Muscle layer of duodenum (tissue), 2 donors: ENCODE results near the gene DNAAF3.
"Not testable (repeated sequence)": the region's sequence is repeated elsewhere in the genome, so short reads cannot be mapped to it uniquely, and the experiment has no call there.

ENCODE experiments used
- H3K27ac ChIP-seq: one replicate; pipeline ENCODE4 v1.7.0; 2013; ENCODE audit warnings: mild to moderate bottlenecking, low read length
- H3K27me3 ChIP-seq: one replicate; pipeline ENCODE4 v1.7.0; 2013; ENCODE audit warnings: low read depth, mild to moderate bottlenecking, control low read depth, low read length
- H3K36me3 ChIP-seq, 2 donors: one replicate each; pipeline ENCODE4 v1.7.0; 2013; ENCODE audit warnings: low read length in 2 of 2, control low read depth in 1 of 2, mild to moderate bottlenecking in 1 of 2; ENCODE audit not compliant: insufficient read depth in 2 of 2, control insufficient read depth in 1 of 2
- H3K4me1 ChIP-seq, 2 donors: one replicate each; pipeline ENCODE4 v1.7.0; 2013; ENCODE audit warnings: low read length in 2 of 2, mild to moderate bottlenecking in 2 of 2, control low read depth in 1 of 2, moderate library complexity in 1 of 2; ENCODE audit not compliant: insufficient read depth in 2 of 2, control insufficient read depth in 1 of 2
- H3K4me3 ChIP-seq, 2 donors: one replicate each; pipeline ENCODE4 v1.7.0; 2013; ENCODE audit warnings: low read length in 2 of 2, low read depth in 1 of 2, mild to moderate bottlenecking in 1 of 2
- H3K9me3 ChIP-seq, 2 donors: one replicate each; pipeline ENCODE4 v1.7.0; 2013; ENCODE audit warnings: low read length in 2 of 2, control low read depth in 1 of 2, mild to moderate bottlenecking in 1 of 2; ENCODE audit not compliant: control insufficient read depth in 1 of 2
- donor health status: healthy.

DNAAF3 gene

DNA sequence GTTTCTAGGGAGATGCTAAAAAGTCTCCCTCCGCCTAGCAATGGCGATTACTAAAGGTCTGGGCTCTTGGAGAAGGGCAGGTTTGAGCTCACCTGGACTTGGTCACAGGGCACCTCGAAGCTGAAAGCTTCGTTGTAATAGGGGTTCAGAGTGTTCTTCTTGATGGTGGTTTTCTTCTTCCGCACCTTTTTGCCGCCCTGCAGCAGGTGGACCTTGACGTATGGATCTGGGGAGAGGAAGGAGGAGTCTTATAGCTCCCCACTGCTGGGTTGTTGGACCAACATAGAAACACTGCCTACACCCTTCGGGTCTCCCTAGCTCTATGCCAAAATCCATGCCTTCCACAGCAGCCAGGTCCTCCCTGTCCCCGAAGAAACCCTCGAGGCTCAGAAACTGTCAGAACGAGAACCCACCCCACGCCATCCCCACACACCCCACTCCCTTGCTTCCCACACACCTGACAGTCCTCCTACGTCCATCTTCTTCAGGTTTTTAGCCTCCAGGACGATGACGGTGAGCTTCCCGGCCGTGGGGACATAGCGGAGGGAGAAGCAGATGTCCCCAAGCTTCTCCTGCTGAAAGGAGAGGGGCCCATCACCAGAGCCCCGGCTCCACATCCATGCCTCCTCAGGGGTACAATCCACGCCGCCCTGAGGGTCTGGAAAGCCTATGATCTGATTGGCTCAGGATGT is 8.2 kb upstream of the DNAAF3 start:
- Histone ChIP-seq H3K27me3 (peaks cover 73% of the 10 kb centered on the region), H3K4me3 (peak overlapping the region in 1 of 2 donors; percentile 52), H3K9me3 (no peaks in the 10 kb centered on the region), H3K27ac (no peak overlapping the region), H3K4me1 (peaks cover 3 to 25% of the 10 kb centered on the region in 2 donors), H3K36me3 (no peaks in the 10 kb centered on the region)

DNA sequence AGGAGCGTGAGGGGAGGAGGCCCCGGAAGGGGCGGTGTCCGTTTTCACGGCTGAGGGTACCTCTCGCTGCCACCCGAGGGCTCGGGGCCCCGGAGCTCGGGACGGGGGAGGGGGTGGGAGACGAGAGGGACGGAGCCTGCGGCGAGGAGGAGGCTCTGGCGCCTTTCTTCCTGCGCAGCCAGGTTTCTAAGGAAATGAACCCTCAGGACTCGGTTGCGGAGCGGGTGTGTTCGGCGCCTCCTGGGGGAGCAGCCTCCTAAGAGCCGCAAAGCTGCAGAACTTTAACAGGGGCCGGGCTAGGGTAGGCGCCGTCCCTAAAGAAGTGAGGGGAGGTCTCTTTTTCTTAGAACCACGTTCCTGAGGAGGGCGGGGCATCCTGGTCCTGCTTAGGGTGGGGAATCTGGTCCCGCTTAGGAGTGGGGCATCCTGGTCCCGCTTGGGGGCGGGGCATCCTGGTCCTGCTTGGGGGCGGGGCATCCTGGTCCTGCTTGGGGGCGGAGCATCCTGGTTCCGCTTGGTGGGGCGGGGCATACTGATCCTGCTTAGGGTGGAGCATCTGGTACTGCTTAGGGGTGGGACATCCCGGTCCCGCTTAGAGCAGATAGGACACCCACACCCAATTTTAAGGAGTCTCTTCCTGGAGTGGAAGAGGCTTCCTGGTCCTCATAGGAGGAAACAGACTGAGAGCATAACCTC is 7.4 kb upstream of the DNAAF3 start:
- H3K36me3 ChIP-seq = no peaks in the 10 kb centered on the region
- peaks cover 0 to 18% of the 10 kb centered on the region in 2 donors for H3K4me1 ChIP-seq
- H3K27me3 ChIP-seq = peaks cover 69% of the 10 kb centered on the region
- peak overlapping the region; percentile 16 to 52 for H3K4me3 ChIP-seq
- H3K27ac ChIP-seq = no peak overlapping the region
- H3K9me3 ChIP-seq = no peaks in the 10 kb centered on the region

DNA sequence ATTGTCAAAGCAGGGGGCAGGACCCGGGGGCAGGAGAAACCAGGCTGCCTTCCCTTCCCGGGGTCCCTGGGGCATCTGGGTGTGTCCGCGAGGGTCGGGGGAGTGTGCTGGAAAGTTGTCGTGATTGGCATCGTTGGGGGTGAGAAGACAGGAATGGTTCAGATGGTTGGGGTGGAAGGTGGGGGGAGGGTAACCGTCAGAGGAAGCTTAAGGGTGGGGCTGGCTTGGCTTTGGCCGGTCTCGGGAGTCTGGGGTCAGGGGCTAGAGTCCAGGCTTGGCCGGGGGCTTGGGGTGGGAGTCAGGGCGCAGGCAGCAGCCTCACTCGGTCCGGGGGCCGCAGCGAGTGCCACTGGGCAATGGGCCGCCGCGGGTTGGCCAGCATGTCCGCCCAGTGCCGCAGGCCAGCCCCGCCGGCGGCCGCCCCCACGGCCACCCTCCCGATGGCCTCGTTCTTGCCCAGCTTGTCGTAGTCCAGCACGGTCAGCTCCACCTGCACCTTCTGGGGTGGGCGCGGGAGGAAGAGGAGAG is 6.8 kb upstream of the DNAAF3 start:
- peaks cover 65% of the 10 kb centered on the region for H3K27me3 ChIP-seq
- no peak overlapping the region for H3K27ac ChIP-seq
- H3K4me3 ChIP-seq = peak overlapping the region; percentile 16 to 52
- no peaks in the 10 kb centered on the region for H3K9me3 ChIP-seq
- H3K36me3 ChIP-seq = no peaks in the 10 kb centered on the region
- H3K4me1 ChIP-seq = peaks cover 0 to 18% of the 10 kb centered on the region in 2 donors

DNA sequence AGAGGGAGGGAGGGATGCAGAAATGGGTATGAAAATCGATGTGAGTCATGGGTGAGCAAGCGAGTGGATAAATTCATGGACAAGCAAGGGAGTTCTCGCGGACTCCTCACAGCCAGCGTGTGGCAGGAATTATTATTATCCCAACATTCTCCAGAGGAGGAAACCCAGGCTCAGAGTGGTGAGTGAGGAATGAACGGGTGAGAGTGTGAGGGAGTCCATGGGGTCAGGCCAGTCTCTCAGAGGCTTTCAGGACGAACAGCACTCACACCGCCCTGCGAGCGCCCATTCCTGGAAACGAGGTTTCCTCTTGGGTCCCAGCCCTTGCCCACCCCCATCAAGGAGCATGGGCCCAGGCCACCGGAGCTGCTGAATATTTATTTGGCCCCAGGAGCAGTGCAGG is 6.3 kb upstream of the DNAAF3 start:
- Histone ChIP-seq H3K4me1 (peaks cover 0 to 18% of the 10 kb centered on the region in 2 donors), H3K27ac (no peak overlapping the region), H3K9me3 (no peaks in the 10 kb centered on the region), H3K27me3 (peaks cover 61% of the 10 kb centered on the region), H3K4me3 (no peak overlapping the region), H3K36me3 (no peaks in the 10 kb centered on the region)

GRCh38 chr19:55172318-55172717 is 5.9 kb upstream of the DNAAF3 start:
- peaks cover 0 to 18% of the 10 kb centered on the region in 2 donors for H3K4me1 ChIP-seq
- H3K9me3 ChIP-seq, H3K36me3 ChIP-seq, H3K27ac ChIP-seq, H3K4me3 ChIP-seq: not testable (repeated sequence)
- peaks cover 59% of the 10 kb centered on the region for H3K27me3 ChIP-seq

DNA sequence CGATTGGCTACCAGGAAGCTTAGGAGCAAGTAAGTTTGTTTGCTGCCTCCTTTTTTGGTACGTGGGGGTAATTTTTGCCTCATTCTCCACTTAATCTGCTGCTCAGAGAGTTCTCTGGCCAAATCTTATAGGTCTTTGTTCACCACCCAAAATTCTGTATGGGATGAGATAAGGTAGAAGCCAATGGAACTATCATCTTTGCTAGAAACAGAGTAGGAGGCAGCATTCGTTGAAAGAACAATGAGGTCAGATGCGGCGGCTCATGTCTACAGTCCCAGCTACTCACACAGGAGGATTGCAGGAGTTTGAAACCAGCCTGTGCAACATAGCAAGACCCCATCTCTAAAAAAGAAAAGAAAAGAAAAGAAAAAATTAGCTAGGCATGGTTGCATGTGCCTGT is 5.0 kb upstream of the DNAAF3 start:
- Histone ChIP-seq H3K4me3 (no peak overlapping the region), H3K27ac (no peak overlapping the region), H3K27me3 (peaks cover 50% of the 10 kb centered on the region), H3K9me3 (no peaks in the 10 kb centered on the region), H3K36me3 (no peaks in the 10 kb centered on the region), H3K4me1 (peaks cover 5 to 19% of the 10 kb centered on the region in 2 donors)

GRCh38 chr19:55169136-55169535 is 2.7 kb upstream of the DNAAF3 start:
- Histone ChIP-seq H3K27me3 (peaks cover 31% of the 10 kb centered on the region), H3K9me3 (no peaks in the 10 kb centered on the region), H3K4me3 (no peak overlapping the region), H3K27ac (no peak overlapping the region), H3K36me3 (no peaks in the 10 kb centered on the region), H3K4me1 (peaks cover 5 to 21% of the 10 kb centered on the region in 2 donors)

DNA sequence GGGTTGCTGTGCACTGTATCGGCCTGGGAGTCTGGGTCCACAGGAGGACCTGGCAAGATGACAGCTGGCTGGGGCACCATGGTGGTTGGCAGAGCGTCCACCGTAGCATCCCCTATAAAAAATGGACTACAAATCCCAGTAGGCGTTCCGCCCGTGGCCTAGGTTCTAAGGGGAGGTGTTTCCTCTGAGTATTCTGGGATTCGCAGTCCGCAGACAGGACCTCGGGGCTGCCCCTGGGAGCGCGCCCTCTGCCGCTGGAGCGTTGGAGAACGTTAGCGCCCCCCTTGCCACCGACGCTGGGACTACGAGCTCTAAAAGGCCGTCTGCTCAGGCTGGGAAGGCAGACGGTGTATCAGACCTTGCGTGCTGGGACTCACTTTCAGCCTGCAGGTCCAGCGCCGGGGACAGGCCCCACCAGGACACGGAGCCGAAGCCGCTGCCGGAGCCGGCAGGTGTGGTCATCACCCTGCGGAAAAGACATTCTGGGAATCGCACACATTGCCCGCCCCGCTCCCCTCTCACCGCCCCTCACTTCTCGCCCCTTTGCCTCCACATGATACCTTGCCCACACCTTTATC is 372 bp downstream of the DNAAF3 start:
- Histone ChIP-seq H3K4me1 (peaks cover 5 to 6% of the 10 kb centered on the region in 2 donors), H3K36me3 (no peaks in the 10 kb centered on the region), H3K27me3 (peaks cover 8% of the 10 kb centered on the region), H3K27ac (no peak overlapping the region), H3K4me3 (peak overlapping the region; percentile 40 to 53), H3K9me3 (no peaks in the 10 kb centered on the region)

DNA sequence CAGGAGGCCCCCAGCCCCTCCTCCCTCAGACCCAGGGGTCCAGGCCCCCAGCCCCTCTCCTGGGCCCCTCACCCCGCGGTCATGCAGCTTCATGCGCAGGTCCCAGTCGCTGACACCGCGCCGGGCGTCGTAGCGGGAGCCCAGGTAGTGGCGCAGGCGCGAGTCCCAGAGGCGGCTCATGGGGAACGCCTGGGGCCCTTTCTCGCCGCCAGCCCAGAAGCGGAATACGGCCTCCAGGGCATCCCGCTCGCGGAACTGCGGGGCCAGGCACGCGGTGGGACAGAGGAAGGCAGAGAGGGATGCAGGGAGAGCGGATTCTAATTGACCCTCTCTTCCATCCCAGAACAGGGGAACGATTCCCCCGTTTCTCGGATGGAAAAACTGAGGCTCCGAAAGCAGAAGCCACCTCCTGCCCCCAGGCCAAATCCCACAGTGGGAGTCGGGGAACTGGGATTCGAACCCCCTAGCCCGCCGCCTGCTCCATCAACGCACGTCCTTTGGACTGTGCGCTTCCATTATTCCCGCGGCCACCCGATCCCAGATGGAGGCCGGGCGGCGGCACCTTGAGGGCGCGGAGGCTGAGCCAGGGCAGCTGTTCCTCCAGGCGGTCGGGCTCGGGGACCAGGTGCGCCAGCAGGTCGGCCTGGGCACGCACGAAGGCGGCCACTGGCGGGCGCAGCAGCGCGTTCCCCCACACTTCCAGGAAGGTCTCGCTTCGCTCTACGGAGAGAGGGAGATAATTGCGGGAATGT is 4.7 kb downstream of the DNAAF3 start:
- no peak overlapping the region for H3K27ac ChIP-seq
- no peaks in the 10 kb centered on the region for H3K9me3 ChIP-seq
- peaks cover 4% of the 10 kb centered on the region for H3K27me3 ChIP-seq

GRCh38 chr19:55160986-55161365 is 5.4 kb downstream of the DNAAF3 start:
- H3K36me3 ChIP-seq = no peaks in the 10 kb centered on the region
- H3K27ac ChIP-seq = no peak overlapping the region
- peaks cover 12% of the 10 kb centered on the region for H3K27me3 ChIP-seq
- no peak overlapping the region for H3K4me3 ChIP-seq
- H3K4me1 ChIP-seq = peaks cover 0 to 5% of the 10 kb centered on the region in 2 donors
- no peaks in the 10 kb centered on the region for H3K9me3 ChIP-seq

More for the DNA sequence above, 4.7 kb downstream of the DNAAF3 start:
- Histone ChIP-seq H3K4me1 (peaks cover 2 to 6% of the 10 kb centered on the region in 2 donors), H3K36me3 (no peaks in the 10 kb centered on the region), H3K4me3 (no peak overlapping the region)
